ENCODE results near the gene SLC35F6. TPM values are rescaled to one million over a fixed set of nuclear protein-coding genes. Genes with fewer than 3 reads are reported as not detected.

Gene SLC35F6, protein sequence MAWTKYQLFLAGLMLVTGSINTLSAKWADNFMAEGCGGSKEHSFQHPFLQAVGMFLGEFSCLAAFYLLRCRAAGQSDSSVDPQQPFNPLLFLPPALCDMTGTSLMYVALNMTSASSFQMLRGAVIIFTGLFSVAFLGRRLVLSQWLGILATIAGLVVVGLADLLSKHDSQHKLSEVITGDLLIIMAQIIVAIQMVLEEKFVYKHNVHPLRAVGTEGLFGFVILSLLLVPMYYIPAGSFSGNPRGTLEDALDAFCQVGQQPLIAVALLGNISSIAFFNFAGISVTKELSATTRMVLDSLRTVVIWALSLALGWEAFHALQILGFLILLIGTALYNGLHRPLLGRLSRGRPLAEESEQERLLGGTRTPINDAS
- total RNA-seq = 64.1 and 73.2 TPM in 2 replicates

DNA sequence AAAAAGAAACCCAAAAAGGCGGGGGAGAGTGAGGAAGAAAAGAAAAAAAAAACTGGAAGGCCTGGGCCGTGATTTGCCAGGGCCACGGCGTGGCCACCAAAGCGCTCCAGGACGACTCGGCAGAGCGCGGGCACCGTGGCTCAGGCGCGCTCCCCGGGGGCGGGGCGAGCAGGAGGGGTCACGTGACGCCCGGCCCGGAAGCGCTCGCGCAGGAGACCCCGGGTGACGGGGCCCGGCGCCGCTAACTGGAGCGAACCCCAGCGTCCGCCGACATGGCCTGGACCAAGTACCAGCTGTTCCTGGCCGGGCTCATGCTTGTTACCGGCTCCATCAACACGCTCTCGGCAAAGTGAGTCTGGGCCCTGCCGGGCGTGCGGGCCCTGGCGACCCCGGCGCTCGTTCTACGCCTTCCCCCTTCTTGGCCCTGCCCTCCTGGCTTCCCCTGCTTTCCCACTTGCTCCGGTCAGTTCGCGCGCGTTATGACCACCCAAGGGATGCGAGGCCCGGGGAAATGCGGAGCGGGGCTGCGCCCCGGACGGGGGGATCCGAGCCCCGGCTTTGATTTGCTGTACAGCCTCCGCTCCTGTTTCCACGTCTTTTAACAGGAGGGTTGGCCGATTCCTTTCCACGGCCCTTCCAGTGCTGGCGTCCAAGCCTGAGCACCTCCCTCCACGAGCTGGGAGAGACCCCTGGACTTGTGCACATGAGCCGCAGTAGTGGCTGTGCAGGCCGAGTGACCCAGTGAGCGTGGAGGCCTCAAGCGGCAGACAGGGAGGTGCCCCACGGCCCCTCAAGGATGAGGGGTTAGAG lies at the start of gene SLC35F6:
SLC35F6 (plus strand) TSS at position 207 of the 810 bp plus-strand sequence; CDS start at position 273, 66 bp downstream.

DNA sequence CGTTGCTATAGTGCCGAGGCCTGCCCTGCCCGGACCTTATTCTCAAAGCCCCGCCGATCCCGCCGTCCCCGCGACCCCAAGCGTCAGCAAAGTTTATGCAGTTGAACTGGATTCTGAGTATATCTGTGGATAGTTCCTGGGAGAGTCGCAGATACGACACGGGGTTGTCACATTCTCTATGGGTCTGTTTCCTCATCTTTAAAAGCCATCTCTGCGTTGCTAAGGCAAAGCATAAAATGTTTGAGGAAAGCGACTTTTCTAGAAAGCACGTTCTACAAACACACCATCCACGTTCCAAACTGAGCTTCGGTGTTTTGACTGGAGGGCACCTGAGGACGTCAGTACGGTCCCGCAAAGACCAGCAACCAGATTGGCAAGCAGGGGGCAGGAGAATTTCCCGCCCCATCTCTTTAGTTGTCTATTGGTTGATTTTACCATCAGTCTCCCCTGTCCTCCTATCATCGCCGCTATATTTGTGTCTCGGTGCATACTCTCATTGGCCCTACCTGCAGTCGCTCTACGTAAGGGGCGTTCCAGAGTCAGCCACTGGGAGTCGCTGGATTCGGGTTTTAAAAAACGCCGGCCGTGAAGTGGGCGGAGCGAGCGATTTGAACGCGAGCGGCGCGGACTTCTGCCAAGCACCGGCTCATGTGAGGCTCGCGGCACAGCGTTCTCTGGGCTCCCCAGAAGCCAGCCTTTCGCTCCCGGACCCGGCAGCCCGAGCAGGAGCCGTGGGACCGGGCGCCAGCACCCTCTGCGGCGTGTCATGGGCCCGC lies 21.5 kb downstream of the SLC35F6 start, which contains the start of gene CENPA:
CENPA (plus strand) TSS at position 626 of the 776 bp plus-strand sequence; CDS start at position 767, 141 bp downstream.

Other genes starting within 250 kb of the SLC35F6 start
- gene CIB4, start 122.9 kb upstream of the SLC35F6 start, total RNA-seq = not detected in 2 replicates
- not detected in 2 replicates for gene KCNK3, start 71.6 kb upstream of the SLC35F6 start, total RNA-seq
- 5.2 and 6.7 TPM in 2 replicates for gene CENPA, start 21.8 kb downstream of the SLC35F6 start, total RNA-seq
- not detected in 2 replicates for gene DPYSL5, start 83.8 kb downstream of the SLC35F6 start, total RNA-seq
- gene MAPRE3, start 206.4 kb downstream of the SLC35F6 start, total RNA-seq = 1.5 and 2.9 TPM in 2 replicates